Neural crest cell (in vitro differentiated cells): ENCODE results near the gene PACSIN2. TPM values are rescaled to one million over a fixed set of nuclear protein-coding genes. Genes with fewer than 3 reads are reported as not detected.

Source experiments
- DNase-seq: peaks from one replicate; pipeline ENCODE4 v3.0.0; 2021; ENCODE audit warnings: low read depth, mixed read lengths, low spot score
- H3K27ac Mint-ChIP-seq: one replicate; pipeline ENCODE4 v1.8.0; 2021; ENCODE audit warnings: mild to moderate bottlenecking, mixed read lengths; ENCODE audit not compliant: unreplicated experiment
- H3K27me3 Mint-ChIP-seq: 2 replicates; pipeline ENCODE4 v1.8.0; 2021; ENCODE audit warnings: low read depth, mild to moderate bottlenecking, mixed read lengths
- H3K36me3 Mint-ChIP-seq: 2 replicates; pipeline ENCODE4 v1.8.0; 2021; ENCODE audit warnings: low read depth, mild to moderate bottlenecking, mixed read lengths
- H3K4me1 Mint-ChIP-seq: 2 replicates; pipeline ENCODE4 v1.8.0; 2021; ENCODE audit warnings: mixed read lengths
- H3K4me3 Mint-ChIP-seq: one replicate; pipeline ENCODE4 v1.8.0; 2021; ENCODE audit warnings: mild to moderate bottlenecking, mixed read lengths
- H3K9me3 Mint-ChIP-seq: 2 replicates; pipeline ENCODE4 v1.8.0; 2021; ENCODE audit warnings: mixed read lengths
- CTCF ChIP-seq: fragments of 200-600 bp; sonication (generic); conservative IDR thresholded peaks from 2 replicates; pipeline ENCODE4 v1.5.0; 2021; ENCODE audit warnings: antibody characterized with exemption, mild to moderate bottlenecking
- total RNA-seq: library from RNA; stranded (reverse); gene quantifications from 2 replicates; pipeline ENCODE4 v1.2.1, GENCODE V29; 2021

The PACSIN2 gene
- total RNA-seq, 1 donor from 2014 or later = 79.4 TPM

- no peak for DNase-seq
- Mint-ChIP-seq H3K27me3 (no peaks in the 10 kb centered on the region), H3K4me1 (peaks cover 64% of the 10 kb centered on the region), H3K4me3 (no peak overlapping the region), H3K36me3 (no peaks in the 10 kb centered on the region), H3K27ac (no peak overlapping the region), H3K9me3 (no peaks in the 10 kb centered on the region)
- TF ChIP-seq CTCF = no peak
These were observed 5.5 kb downstream of the PACSIN2 start for GRCh38 chr22:43009444-43009843.

- H3K9me3 Mint-ChIP-seq = no peaks in the 10 kb centered on the region
- H3K4me1 Mint-ChIP-seq = peaks cover 68% of the 10 kb centered on the region
- H3K4me3 Mint-ChIP-seq = no peak overlapping the region
- no peak for DNase-seq
- H3K27me3 Mint-ChIP-seq = no peaks in the 10 kb centered on the region
- H3K27ac Mint-ChIP-seq = no peak overlapping the region
- no peaks in the 10 kb centered on the region for H3K36me3 Mint-ChIP-seq
- TF ChIP-seq CTCF = no peak
These were observed 6.0 kb downstream of the PACSIN2 start for GRCh38 chr22:43008921-43009320.

GRCh38 chr22:43008509-43008908 lies 6.4 kb downstream of the PACSIN2 start:
- H3K27ac Mint-ChIP-seq = no peak overlapping the region
- no peaks in the 10 kb centered on the region for H3K9me3 Mint-ChIP-seq
- no peak for TF ChIP-seq CTCF
- H3K4me1 Mint-ChIP-seq = peaks cover 68% of the 10 kb centered on the region
- no peaks in the 10 kb centered on the region for H3K27me3 Mint-ChIP-seq
- DNase-seq = no peak
- peaks cover 2% of the 10 kb centered on the region for H3K36me3 Mint-ChIP-seq
- H3K4me3 Mint-ChIP-seq = no peak overlapping the region

GRCh38 chr22:43007519-43008102 lies 7.3 kb downstream of the PACSIN2 start:
- TF ChIP-seq CTCF = no peak
- Mint-ChIP-seq H3K9me3 (no peaks in the 10 kb centered on the region), H3K27me3 (no peaks in the 10 kb centered on the region), H3K4me1 (peaks cover 60% of the 10 kb centered on the region), H3K36me3 (peaks cover 2% of the 10 kb centered on the region), H3K27ac (no peak overlapping the region), H3K4me3 (peak overlapping the region; percentile 44)
- no peak for DNase-seq

- TF ChIP-seq CTCF = no peak
- Mint-ChIP-seq H3K9me3 (no peaks in the 10 kb centered on the region), H3K27ac (no peak overlapping the region), H3K36me3 (peaks cover 2% of the 10 kb centered on the region), H3K4me3 (peak overlapping the region; percentile 12), H3K27me3 (no peaks in the 10 kb centered on the region), H3K4me1 (peaks cover 69% of the 10 kb centered on the region)
- no peak for DNase-seq
These were observed 8.2 kb downstream of the PACSIN2 start for GRCh38 chr22:43006753-43007152.
